HG03354 (cell line): ENCODE measurements around the gene MDFIC2.
"Not testable (repeated sequence)": the region's sequence is repeated elsewhere in the genome, so short reads cannot be mapped to it uniquely, and the experiment has no call there.

Experiments used
- ATAC-seq: cut with Tn5 transposase; IDR thresholded peaks from one replicate; pipeline ENCODE4 v1.9.1; 2021; ENCODE audit warnings: mild to moderate bottlenecking; ENCODE audit not compliant: unreplicated experiment, poor library complexity, severe bottlenecking

MDFIC2 gene

DNA sequence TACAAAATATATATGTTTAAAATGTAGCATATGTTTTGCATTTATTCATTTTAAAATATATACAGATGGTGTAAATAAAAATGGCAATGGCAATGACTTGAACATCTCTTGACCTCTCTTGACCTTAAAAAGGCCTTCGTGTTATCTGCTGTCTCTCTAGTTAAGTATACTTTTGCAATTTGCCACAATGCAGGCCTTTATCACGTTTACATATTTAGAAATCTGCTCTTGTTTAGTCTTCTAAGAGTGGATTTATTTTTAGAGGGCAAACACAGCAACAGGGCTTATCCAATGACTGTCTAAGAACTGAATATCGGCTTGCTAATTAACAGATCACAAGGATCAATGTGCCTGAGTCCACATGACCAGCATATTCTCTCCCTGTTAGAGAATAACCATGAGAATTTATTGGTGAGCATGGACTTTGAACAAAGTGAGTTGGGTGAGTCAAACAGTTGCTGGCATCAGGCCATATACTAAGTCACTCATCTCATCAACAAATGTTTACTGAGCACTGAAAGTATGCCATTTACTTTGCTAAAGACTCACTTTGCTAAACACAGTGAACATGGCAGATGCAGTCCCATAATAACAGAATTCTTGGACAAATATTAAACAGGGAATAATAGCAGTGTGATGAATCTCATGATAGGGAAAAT, 48.2 kb downstream of the MDFIC2 start:
- ATAC-seq, result no peak

DNA sequence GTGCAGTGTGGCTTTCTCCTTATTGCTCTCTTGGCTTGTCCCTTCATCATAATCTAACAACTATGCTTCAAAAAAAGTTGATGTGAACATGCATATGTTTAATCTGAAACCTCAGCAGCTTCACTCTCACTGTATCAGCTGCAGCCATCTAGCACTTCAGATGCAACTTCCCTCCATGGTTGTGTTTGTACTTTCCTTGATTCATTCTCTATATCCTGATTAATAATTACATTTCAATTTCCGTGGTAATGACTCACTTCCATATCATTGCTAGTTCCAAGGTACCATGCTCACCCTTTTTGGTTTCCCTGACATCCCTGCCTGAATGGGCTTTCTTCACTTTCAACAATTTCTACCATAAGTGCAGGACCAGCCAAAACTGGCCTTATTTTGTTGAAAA, 51.2 kb downstream of the MDFIC2 start:
- no peak for ATAC-seq

DNA sequence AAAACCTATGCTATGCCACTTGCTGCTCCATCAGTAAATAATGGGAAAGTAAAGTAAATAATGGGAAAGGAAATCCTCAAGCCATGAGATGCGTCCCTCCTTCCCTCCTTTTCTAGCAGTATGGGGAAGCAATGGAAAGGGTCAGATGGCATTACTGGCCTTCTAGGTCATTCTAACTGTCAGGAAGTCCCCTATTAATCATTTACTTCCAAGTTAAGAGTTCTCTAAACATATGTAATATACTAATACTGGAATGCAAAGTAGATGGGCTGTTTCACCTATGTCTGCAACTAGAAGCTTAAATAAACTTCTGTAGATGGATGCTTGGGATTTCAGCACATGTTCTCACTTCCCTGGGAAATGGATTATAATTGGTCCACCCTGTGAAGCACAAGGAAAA, 55.9 kb downstream of the MDFIC2 start:
- no peak for ATAC-seq

DNA sequence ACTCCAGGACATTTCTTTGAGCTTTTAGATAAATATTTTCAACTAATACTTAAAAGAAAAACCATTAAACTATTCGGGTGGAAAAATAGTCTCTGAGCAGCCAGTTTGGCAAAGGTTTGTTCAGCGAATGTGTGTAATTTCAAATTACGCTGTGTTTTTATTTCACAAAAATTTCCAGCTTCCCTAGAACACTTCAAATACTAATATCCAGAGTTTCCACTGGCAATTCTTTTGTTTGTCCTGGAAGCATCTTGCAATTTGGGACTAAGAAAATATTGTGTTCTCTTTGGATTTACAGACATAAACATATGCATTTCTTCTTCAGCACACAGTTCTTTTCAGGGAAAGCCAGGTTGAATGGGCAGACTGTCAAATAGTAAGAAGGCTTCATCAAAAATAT, 61.9 kb downstream of the MDFIC2 start:
- no peak for ATAC-seq

DNA sequence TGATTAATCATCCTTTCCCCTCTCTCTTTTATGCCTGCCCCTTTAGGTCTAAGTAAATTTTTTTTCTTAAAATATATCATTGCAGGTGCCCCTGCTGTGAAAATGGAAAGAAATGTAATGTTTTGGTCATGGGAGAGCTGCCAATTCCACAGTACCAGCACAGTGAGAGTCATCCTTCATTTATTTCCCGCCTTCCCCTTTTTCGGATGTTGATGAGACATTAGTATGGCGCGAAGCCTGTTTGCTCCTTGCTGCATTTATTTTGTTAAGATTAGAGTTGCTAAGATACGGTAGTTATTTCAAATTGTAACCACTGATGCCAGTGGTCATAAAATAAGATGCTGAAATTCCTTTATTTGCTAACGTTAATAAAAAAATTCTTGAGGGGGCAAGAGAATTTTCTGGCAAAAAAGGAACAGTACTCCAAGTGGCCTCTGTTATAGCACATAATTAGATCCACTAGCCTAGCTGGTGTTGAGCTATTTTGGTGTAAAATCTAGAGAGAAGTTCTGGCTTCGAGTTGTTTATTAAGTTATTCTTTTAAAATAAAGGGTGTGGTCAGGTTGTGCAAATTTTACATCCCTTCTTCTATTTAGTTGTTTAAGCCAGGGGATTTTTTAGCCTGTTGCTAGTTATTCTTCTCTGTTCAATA, 62.8 kb downstream of the MDFIC2 start:
- ATAC-seq, result no peak

DNA sequence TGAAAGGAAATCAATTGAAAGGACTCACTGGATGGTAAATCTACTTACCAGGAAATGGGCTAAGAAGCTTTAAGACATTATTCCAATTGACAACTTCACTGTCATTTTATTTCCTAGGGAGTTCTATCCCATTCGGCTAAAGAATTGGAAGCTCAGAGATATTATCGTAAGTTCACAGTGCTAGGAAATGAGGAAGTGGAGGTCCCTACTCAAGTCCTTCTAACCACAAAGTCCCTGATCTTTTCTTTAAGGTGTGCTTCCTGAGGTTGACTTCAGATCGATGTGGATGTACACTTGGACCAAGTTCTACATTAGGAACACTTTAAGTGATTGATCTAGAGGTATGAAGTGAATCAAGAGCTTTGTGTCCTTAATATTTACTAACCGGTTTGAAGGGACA, 63.6 kb downstream of the MDFIC2 start:
- ATAC-seq, result no peak

DNA sequence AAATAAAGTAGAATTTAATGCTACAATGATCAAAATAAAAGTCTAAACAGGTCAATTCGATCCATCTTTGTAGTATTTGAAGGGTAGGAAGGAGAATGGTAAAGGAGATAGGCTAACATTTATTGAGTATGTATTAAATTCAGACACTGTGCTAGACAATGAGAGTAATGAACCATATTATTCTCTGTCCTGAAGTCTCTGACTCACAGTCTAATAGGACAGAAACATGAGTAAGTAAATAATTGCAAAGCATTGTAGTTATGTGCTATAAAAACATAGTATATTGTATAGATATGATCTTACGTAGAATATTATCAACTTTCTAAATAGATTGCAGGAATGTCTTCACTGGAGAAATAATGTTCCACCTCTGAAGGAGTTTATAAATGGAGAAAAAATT, 64.5 kb downstream of the MDFIC2 start:
- no peak for ATAC-seq

DNA sequence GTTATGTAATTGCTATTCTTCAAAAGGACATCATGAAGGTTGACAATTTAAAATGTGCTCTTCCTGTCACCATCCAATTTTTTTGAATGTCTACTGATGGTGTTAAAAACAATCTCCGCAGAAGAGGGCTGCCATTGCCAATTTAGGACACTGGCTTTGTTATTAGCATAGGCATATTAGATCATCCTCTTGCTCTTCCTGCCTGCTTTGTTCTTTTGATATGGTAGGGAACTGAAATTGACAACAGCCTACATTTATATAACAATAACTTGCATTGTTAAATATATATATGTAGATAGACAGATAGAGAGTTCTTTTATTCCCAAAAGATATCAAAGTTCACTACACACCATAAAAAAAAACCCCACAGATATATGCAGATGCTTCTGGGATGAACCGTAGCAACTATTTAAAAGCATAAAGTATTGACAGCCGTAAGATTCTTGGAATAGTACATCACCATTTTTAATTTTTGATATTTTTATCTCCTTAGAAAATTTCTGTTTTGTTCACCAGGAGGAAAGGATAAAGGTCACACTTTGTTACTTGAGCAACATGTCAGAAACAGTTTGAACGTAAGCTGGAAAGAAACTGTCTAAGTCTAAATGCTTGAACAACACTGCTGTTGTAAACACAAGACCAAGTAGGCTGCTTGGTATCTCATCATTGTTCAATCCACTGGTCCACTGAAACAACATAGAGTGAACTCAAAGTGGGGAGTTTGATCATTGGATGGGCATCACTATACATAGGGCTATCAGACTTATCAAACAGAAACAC, 66.5 kb downstream of the MDFIC2 start:
- ATAC-seq, result no peak

DNA sequence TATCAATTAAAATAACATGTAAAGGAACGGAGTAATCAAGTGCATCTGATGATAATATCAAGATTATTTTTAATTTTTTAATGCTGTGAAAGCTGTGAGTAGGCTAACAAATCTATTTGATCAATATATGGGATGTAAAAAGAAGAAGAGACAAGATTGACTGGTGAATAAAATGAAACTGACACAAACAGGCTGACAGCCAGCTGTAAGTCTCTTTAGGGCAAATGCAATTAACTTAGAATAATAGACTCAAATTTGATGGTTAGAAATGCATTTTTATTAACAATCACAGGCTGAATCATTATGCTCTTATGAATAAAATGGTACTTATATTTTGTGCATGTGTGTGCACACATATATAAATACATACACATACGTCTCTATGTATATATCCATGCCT, 68.0 kb downstream of the MDFIC2 start:
- ATAC-seq, result no peak

DNA sequence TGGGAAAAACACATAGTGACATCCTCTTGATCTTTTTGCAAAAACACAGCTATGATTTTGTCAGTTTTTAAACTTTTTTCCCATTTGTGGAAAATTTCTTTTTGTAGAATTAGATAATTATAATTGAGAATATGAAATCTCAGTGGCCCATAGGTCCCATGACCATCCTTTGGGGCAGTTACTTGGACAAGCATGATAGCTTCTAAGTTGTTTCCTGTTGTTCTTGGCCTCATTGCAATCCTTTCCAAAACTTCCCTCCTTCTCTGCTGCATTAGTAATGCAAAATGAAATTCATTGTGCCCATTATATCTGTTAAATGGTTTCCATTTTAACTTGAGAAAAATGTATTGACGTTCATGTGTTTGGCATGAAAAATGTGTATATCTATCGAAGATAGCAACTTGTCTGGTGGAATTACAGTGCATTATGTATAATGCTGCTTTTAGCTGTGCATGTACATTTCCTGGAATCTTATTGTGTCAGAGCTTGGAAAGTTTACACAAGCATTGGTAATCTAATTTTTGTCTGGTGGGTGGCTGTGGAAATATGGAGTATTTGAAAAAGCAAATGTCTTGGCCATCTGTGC, 70.0 kb downstream of the MDFIC2 start:
- ATAC-seq, result no peak

DNA sequence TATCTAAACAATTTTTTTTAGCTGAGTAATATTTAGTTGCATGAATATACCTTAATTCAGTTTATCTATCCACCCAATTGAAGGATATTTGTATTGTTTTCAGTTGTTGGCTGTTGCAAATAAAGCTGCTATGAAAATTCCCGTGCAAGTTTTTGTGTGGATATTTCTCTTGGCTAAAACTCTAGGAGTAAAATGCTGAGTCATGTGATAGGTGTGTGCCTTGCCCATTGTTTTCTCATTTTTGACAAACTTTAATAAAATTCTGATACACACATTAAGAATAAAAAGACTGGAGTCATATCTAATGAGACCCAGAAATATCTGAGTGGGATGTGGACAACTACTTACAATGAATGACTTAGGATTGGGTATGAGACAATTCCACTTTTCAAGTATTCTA, 78.6 kb downstream of the MDFIC2 start:
- ATAC-seq, result no peak

DNA sequence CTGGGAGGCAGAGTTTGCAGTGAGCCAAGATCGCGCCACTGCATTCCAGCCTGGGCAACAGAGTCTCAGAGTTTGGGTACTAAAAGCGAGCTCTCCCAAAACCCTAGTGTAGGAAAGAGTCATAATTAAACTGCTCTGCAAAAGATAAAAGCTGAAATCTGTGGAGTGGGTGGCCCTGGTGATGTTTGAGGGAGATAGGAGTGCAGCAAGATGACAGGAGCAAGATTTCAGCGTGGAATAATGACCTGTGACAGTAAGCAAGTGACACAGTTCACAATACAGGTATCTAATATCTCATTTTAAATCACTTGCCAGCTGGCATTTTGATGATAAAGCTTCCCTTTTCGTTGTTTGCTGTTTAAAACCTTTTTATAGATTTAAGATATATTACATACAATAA, 79.3 kb downstream of the MDFIC2 start:
- no peak for ATAC-seq

DNA sequence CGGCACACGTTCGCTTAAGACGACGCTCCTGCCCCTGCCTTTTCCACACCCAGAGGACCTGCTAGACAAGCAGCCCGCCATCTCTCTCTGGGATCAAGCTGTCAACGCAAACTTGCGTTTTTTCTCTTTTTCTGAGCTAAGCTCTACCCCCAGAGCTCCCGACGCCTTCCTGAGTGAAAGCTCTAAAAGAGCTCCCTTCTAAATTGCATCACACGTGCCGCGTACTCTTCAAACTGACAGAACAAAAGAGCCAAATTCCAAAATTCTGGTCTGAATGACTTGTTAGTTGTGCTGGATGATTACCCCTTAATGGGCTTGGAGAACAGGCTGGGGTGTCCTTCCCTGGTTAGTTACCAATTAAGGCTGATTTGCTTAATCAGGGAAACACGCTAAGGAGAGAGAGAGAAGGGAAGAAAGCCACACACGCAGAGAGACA, 81.2 kb downstream of the MDFIC2 start:
- ATAC-seq, result no peak

DNA sequence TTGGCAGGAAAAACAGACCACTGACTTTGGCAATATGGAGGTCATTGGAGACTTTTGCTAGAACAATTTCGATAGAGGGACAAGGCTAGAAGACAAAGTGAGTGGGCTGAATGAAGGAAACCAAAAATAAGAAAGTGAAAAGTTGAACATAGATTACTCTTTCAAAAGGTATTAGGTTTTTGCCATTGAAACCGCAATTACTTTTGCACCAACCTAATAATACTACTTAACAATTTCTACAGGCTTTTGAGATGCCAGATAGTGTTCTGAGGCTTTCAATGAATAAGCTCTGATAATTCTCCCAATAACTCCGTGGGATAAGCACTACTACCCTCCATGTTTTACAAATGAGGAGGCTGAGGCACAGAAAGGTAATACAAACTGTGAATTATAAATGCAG, 85.0 kb downstream of the MDFIC2 start:
- ATAC-seq, result no peak

DNA sequence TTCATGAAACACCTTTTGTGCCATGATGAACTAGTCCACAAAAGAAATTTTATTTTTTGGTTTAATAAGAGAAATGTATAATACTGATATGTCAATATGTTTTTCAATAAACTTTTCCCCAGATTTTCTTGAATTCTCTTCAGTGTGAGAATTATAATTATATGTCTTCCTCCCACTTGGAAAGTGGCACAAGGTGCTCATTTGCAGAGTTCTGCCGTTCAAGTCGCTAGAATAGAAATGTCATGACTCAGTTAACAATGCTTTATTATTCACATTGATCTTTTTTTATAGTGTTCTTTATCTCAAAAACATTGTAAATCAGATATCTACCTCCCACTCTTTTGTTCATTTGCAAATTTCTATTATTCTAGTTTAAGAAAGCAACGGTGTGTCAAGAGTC, 87.3 kb downstream of the MDFIC2 start:
- ATAC-seq, result no peak

DNA sequence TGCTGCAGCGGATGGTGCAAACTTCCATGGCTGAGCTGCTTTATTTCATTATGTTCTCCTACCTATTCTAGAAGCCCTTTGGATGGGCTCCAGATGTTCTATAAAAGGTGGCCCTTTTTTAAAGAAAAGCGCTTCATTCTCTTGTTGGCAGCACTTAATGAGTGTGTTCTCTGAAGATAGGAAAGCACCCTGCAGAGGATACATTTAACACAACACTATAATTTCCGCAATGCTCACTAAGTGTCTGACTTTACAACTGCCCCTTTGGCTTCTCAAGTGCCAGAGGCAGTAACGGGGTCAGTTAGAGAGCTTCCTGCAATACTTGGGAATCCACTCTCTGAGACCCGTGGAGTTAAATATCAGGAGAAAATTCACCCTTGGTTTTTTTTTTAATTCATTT, 88.1 kb downstream of the MDFIC2 start:
- no peak for ATAC-seq

DNA sequence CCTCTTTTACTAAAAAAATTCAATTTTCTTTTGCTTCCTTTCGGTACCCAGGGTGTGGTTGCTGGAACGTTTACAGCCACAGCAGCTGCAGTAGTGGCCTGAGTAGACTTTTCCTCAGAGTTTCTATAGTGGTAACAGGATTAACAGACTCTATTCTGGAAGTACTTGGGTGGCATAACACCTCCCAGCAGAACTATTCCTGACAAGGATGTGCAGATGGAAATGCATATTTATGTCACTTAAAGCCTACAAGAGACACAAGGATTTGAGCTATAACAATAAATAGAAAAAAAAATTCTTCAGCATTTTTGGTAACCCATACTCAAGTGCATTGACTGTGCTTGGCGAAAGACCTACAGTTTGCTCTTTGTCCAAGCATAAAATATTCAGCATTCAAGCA, 94.0 kb downstream of the MDFIC2 start:
- no peak for ATAC-seq

DNA sequence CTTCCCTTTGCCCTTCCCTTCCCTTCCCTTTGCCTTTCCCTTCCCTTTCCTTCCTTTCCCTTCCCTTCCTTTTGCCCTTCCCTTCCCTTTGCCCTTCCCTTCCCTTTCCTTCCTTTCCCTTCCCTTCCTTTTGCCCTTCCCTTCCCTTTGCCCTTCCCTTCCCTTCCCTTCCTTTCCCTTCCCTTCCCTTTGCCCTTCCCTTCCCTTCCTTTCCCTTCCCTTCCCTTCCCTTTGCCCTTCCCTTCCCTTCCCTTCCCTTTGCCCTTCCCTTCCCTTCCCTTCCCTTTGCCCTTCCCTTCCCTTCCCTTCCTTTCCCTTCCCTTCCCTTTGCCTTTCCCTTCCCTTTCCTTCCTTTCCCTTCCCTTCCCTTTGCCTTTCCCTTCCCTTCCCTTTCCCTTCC, 101.2 kb downstream of the MDFIC2 start:
- ATAC-seq, result not testable (repeated sequence)

DNA sequence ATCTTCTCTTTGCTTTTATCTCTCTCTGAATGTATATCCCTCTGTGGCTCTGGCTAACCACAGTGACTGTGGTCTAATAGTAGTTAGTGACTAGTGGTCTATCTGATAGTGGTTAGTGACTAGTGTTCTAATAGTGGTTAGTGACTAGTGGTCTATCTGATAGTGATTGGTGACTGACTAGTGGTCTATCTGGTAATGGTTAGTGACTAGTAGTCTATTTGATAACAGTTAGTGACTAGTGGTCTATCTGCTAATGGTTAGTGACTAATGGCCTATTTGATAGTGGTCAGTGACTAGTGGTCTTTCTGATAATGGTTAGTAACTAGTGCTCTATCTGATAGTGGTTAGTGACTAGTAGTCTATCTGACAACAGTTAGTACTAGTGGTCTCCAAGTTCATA, 110.5 kb downstream of the MDFIC2 start:
- no peak for ATAC-seq

DNA sequence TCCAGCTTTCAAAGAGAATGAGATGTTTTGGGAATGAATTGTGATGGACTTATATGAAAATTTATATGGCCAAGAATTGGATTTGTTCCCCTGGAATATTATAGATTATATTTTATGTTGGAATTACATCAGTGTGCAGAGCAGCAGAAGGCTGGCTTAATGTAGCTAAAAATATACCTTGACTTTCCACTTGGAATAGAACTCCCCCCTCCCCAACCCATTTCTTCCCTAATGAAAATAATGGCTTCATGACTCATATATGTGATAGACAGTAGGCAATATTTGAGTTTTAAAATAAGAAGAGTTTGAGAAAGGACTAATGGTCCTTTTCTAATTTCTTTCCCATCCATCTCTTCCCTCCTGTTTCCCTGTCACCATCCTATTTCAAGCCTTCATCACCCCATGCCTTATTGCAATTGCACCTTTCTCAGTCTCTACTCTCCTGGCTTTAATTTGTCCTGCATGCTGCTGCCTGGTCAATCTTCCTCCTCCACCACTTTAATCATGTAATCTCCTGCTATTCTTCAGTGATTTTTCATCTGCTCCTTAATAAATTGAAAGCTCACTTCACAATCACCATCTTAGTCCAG, 122.5 kb downstream of the MDFIC2 start:
- no peak for ATAC-seq
